ENCODE data around the gene GRIK5.
A peak's percentile ranks its signal among the peaks of the same experiment; 100 is the strongest.
"Not testable (repeated sequence)": the region's sequence is repeated elsewhere in the genome, so short reads cannot be mapped to it uniquely, and the experiment has no call there.

GRIK5 gene

GRCh38 chr19:42034640-42035391, 35.2 kb downstream of the GRIK5 start:
- peak overlapping the region in 1 of 2 experiments; percentile 56 for H3K4me3 ChIP-seq (ENCODE audit: insufficient read depth in 1 of 2, low read depth in 1 of 2, low read length in 2 of 2)
- H2AFZ ChIP-seq (ENCODE audit: low read depth, low read length); H2BK12ac ChIP-seq (ENCODE audit: low read length in 2 of 2); H3K18ac ChIP-seq (ENCODE audit: low read depth in 1 of 2, low read length in 2 of 2); H2BK5ac ChIP-seq (ENCODE audit: low read depth, low read length, poor library complexity, severe bottlenecking); H3K14ac ChIP-seq (ENCODE audit: low read length in 2 of 2); H2BK15ac ChIP-seq (ENCODE audit: low read depth, poor library complexity, severe bottlenecking); H3K27ac ChIP-seq (ENCODE audit: low read length, poor library complexity, severe bottlenecking); H4K8ac ChIP-seq (ENCODE audit: low read length); H2BK120ac ChIP-seq (ENCODE audit: low read depth, low read length); H3K36me3 ChIP-seq (ENCODE audit: control insufficient read depth in 1 of 2, insufficient read depth in 2 of 2, low read depth in 1 of 2, low read length in 2 of 2); H3K9me3 ChIP-seq (ENCODE audit: control insufficient read depth, low read length); H3K4me2 ChIP-seq (ENCODE audit: low read length, poor library complexity, severe bottlenecking); H3K23ac ChIP-seq (ENCODE audit: low read length in 2 of 2); H3K4ac ChIP-seq (ENCODE audit: low read depth in 1 of 2, low read length in 2 of 2); H4K91ac ChIP-seq (ENCODE audit: low read length); H3K79me1 ChIP-seq (replicated peaks; ENCODE audit: low read length, poor library complexity, severe bottlenecking); H2AK5ac ChIP-seq (ENCODE audit: low read length, severe bottlenecking): not testable (repeated sequence)
- peaks cover 12% of the 10 kb centered on the region for H3K4me1 ChIP-seq (ENCODE audit: control insufficient read depth, insufficient read depth, low read depth, low read length)
- H3K27me3 ChIP-seq (ENCODE audit: control insufficient read depth in 1 of 2, insufficient read depth in 1 of 2, low read length in 2 of 2), result peaks cover 12 to 55% of the 10 kb centered on the region in 2 experiments
- peak overlapping the region; percentile 80 for H3K9ac ChIP-seq (ENCODE audit: low read length)
- DNase-seq, result peak; percentile 81
- WGBS, result 34% methylated on average over 8 of the region's 17 CpGs

GRCh38 chr19:42033413-42033812, 36.6 kb downstream of the GRIK5 start:
- Histone ChIP-seq H3K9ac (ENCODE audit: low read length) (no peak overlapping the region), H2BK120ac (ENCODE audit: low read depth, low read length) (no peak overlapping the region), H3K14ac (ENCODE audit: low read length in 2 of 2) (no peak overlapping the region), H3K9me3 (ENCODE audit: control insufficient read depth, low read length) (no peaks in the 10 kb centered on the region), H3K4ac (ENCODE audit: low read depth in 1 of 2, low read length in 2 of 2) (no peak overlapping the region), H3K36me3 (ENCODE audit: control insufficient read depth in 1 of 2, insufficient read depth in 2 of 2, low read depth in 1 of 2, low read length in 2 of 2) (no peaks in the 10 kb centered on the region), H3K23ac (ENCODE audit: low read length in 2 of 2) (no peak overlapping the region), H2AFZ (ENCODE audit: low read depth, low read length) (no peak overlapping the region), H2BK5ac (ENCODE audit: low read depth, low read length, poor library complexity, severe bottlenecking) (no peak overlapping the region), H2AK5ac (ENCODE audit: low read length, severe bottlenecking) (no peak overlapping the region), H3K4me1 (ENCODE audit: control insufficient read depth, insufficient read depth, low read depth, low read length) (peaks cover 9% of the 10 kb centered on the region), H3K79me1 (replicated peaks; ENCODE audit: low read length, poor library complexity, severe bottlenecking) (no peaks in the 10 kb centered on the region), H2BK15ac (ENCODE audit: low read depth, poor library complexity, severe bottlenecking) (no peak overlapping the region), H3K4me3 (ENCODE audit: insufficient read depth in 1 of 2, low read depth in 1 of 2, low read length in 2 of 2) (no peak overlapping the region), H4K91ac (ENCODE audit: low read length) (no peak overlapping the region), H3K18ac (ENCODE audit: low read depth in 1 of 2, low read length in 2 of 2) (no peak overlapping the region), H3K27ac (ENCODE audit: low read length, poor library complexity, severe bottlenecking) (no peak overlapping the region), H3K27me3 (ENCODE audit: control insufficient read depth in 1 of 2, insufficient read depth in 1 of 2, low read length in 2 of 2) (peaks cover 20 to 59% of the 10 kb centered on the region in 2 experiments), H4K8ac (ENCODE audit: low read length) (no peak overlapping the region), H3K4me2 (ENCODE audit: low read length, poor library complexity, severe bottlenecking) (no peak overlapping the region), H2BK12ac (ENCODE audit: low read length in 2 of 2) (no peak overlapping the region)
- no peak for DNase-seq
- 96% methylated on average over 4 of the region's 5 CpGs for WGBS

DNA sequence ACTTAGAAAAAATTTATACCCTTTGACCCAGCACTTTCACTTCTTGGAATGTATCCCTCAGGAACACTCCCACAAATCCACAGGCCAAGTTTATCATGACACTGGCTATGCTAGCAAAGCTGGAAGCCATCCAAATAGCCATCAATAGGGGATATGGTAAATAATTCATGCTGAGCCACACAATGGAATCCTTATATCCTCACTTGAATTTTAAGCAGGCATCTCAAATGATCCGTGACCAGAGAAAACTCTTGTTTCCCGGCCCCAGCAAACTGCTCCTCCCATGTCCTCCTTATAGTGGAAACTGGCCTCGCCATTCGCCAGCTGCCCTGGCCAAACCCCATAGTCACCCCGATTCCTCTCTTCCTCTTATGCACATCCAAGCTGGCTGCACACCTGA, 37.6 kb downstream of the GRIK5 start:
- H3K4me1 ChIP-seq (ENCODE audit: control insufficient read depth, insufficient read depth, low read depth, low read length), result peaks cover 9% of the 10 kb centered on the region
- H2BK5ac ChIP-seq (ENCODE audit: low read depth, low read length, poor library complexity, severe bottlenecking), result no peak overlapping the region
- no peak overlapping the region for H4K91ac ChIP-seq (ENCODE audit: low read length)
- H2AK5ac ChIP-seq (ENCODE audit: low read length, severe bottlenecking), result no peak overlapping the region
- H3K4me2 ChIP-seq (ENCODE audit: low read length, poor library complexity, severe bottlenecking), result no peak overlapping the region
- H2BK120ac ChIP-seq (ENCODE audit: low read depth, low read length), result no peak overlapping the region
- no peak overlapping the region for H3K4me3 ChIP-seq (ENCODE audit: insufficient read depth in 1 of 2, low read depth in 1 of 2, low read length in 2 of 2)
- no peak overlapping the region for H3K14ac ChIP-seq (ENCODE audit: low read length in 2 of 2)
- H3K18ac ChIP-seq (ENCODE audit: low read depth in 1 of 2, low read length in 2 of 2), result no peak overlapping the region
- no peak overlapping the region for H3K23ac ChIP-seq (ENCODE audit: low read length in 2 of 2)
- no peaks in the 10 kb centered on the region for H3K36me3 ChIP-seq (ENCODE audit: control insufficient read depth in 1 of 2, insufficient read depth in 2 of 2, low read depth in 1 of 2, low read length in 2 of 2)
- H2BK12ac ChIP-seq (ENCODE audit: low read length in 2 of 2), result no peak overlapping the region
- peaks cover 17 to 59% of the 10 kb centered on the region in 2 experiments for H3K27me3 ChIP-seq (ENCODE audit: control insufficient read depth in 1 of 2, insufficient read depth in 1 of 2, low read length in 2 of 2)
- H3K27ac ChIP-seq (ENCODE audit: low read length, poor library complexity, severe bottlenecking), result no peak overlapping the region
- H3K79me1 ChIP-seq (replicated peaks; ENCODE audit: low read length, poor library complexity, severe bottlenecking), result no peaks in the 10 kb centered on the region
- 60% methylated on average over 5 of the region's 5 CpGs for WGBS
- no peak overlapping the region for H3K9ac ChIP-seq (ENCODE audit: low read length)
- H2AFZ ChIP-seq (ENCODE audit: low read depth, low read length), result no peak overlapping the region
- H4K8ac ChIP-seq (ENCODE audit: low read length), result no peak overlapping the region
- no peak overlapping the region for H2BK15ac ChIP-seq (ENCODE audit: low read depth, poor library complexity, severe bottlenecking)
- H3K4ac ChIP-seq (ENCODE audit: low read depth in 1 of 2, low read length in 2 of 2), result no peak overlapping the region
- DNase-seq, result no peak
- no peaks in the 10 kb centered on the region for H3K9me3 ChIP-seq (ENCODE audit: control insufficient read depth, low read length)

- H3K23ac ChIP-seq (ENCODE audit: low read length in 2 of 2), result no peak overlapping the region
- no peak overlapping the region for H2BK5ac ChIP-seq (ENCODE audit: low read depth, low read length, poor library complexity, severe bottlenecking)
- H4K8ac ChIP-seq (ENCODE audit: low read length), result no peak overlapping the region
- no peak overlapping the region for H4K91ac ChIP-seq (ENCODE audit: low read length)
- no peak for DNase-seq
- H3K27ac ChIP-seq (ENCODE audit: low read length, poor library complexity, severe bottlenecking), result no peak overlapping the region
- no peak overlapping the region for H3K9ac ChIP-seq (ENCODE audit: low read length)
- H3K36me3 ChIP-seq (ENCODE audit: control insufficient read depth in 1 of 2, insufficient read depth in 2 of 2, low read depth in 1 of 2, low read length in 2 of 2), result no peaks in the 10 kb centered on the region
- peaks cover 9% of the 10 kb centered on the region for H3K4me1 ChIP-seq (ENCODE audit: control insufficient read depth, insufficient read depth, low read depth, low read length)
- H3K9me3 ChIP-seq (ENCODE audit: control insufficient read depth, low read length), result no peaks in the 10 kb centered on the region
- no peak overlapping the region for H3K14ac ChIP-seq (ENCODE audit: low read length in 2 of 2)
- no peak overlapping the region for H2BK15ac ChIP-seq (ENCODE audit: low read depth, poor library complexity, severe bottlenecking)
- no peaks in the 10 kb centered on the region for H3K79me1 ChIP-seq (replicated peaks; ENCODE audit: low read length, poor library complexity, severe bottlenecking)
- H2BK12ac ChIP-seq (ENCODE audit: low read length in 2 of 2), result no peak overlapping the region
- no peak overlapping the region for H2BK120ac ChIP-seq (ENCODE audit: low read depth, low read length)
- no peak overlapping the region for H3K18ac ChIP-seq (ENCODE audit: low read depth in 1 of 2, low read length in 2 of 2)
- H2AFZ ChIP-seq (ENCODE audit: low read depth, low read length), result no peak overlapping the region
- no peak overlapping the region for H2AK5ac ChIP-seq (ENCODE audit: low read length, severe bottlenecking)
- H3K4me3 ChIP-seq (ENCODE audit: insufficient read depth in 1 of 2, low read depth in 1 of 2, low read length in 2 of 2), result no peak overlapping the region
- H3K4ac ChIP-seq (ENCODE audit: low read depth in 1 of 2, low read length in 2 of 2), result no peak overlapping the region
- H3K27me3 ChIP-seq (ENCODE audit: control insufficient read depth in 1 of 2, insufficient read depth in 1 of 2, low read length in 2 of 2), result peaks cover 24 to 65% of the 10 kb centered on the region in 2 experiments
- WGBS, result 76% methylated on average over 7 of the region's 7 CpGs
- no peak overlapping the region for H3K4me2 ChIP-seq (ENCODE audit: low read length, poor library complexity, severe bottlenecking)
Measured at GRCh38 chr19:42030645-42031440, 39.2 kb downstream of the GRIK5 start.

All from mesenchymal stem cell (in vitro differentiated cells and primary cell).